K562 (cell line): Measurements from ENCODE around the gene NREP.

Experiments
- HMGXB4 ChIP-seq: sonication (generic); formaldehyde crosslinking; IDR thresholded peaks from 2 replicates; pipeline ENCODE4 v1.8.1; 2023; ENCODE audit warnings: mild to moderate bottlenecking, missing genetic modification reagents
- TAF1 ChIP-seq: IDR thresholded peaks from 2 replicates; pipeline ENCODE4 v1.6.1; 2011; ENCODE audit warnings: mild to moderate bottlenecking, low read length, moderate library complexity; ENCODE audit not compliant: insufficient read depth, control insufficient read depth, severe bottlenecking; ENCODE audit errors: extremely low read depth
- ZNF384 ChIP-seq: IDR thresholded peaks from 2 replicates; pipeline ENCODE4 v1.6.1; 2012; ENCODE audit warnings: low read depth, low read length, improper control_type of control experiment

GRCh38 chr5:111753884-111754589 lies 3.0 kb downstream of the NREP start:
- TF ChIP-seq ZNF384 (no peak), TAF1 (no peak), HMGXB4 (CRISPR knock-in tag) (no peak)
